Lung (tissue), 12 donors: ENCODE measurements around the gene OR13C8. TPM values are rescaled to one million over a fixed set of nuclear protein-coding genes. Genes with fewer than 3 reads are reported as not detected.

Source experiments
- ATAC-seq: fragments of 200-7000 bp; cut with Tn5 transposase; one replicate; pipeline ENCODE4 v1.9.1; 2020; ENCODE audit warnings: moderate number of reproducible peaks; ENCODE audit not compliant: insufficient read depth, low FRiP score
- DNase-seq, 3 donors: peaks; one replicate each; pipeline ENCODE4 v3.0.0-alpha.2; 2013 to 2017
- H3K27ac ChIP-seq, 2 donors: one replicate each; pipeline ENCODE4 v1.5.1; 2013; ENCODE audit warnings: mild to moderate bottlenecking in 2 of 2, moderate library complexity in 2 of 2, control low read depth in 1 of 2, inconsistent platforms in 1 of 2, low read depth in 1 of 2, low read length in 1 of 2
- H3K27me3 ChIP-seq, 3 donors: one replicate each; pipeline ENCODE4 v1.5.1; 2013; ENCODE audit warnings: low read length in 2 of 3; ENCODE audit not compliant: control insufficient read depth in 3 of 3, insufficient read depth in 3 of 3
- H3K36me3 ChIP-seq, 4 donors: one replicate each; pipeline ENCODE4 v1.5.1; 2013; ENCODE audit warnings: low read length in 4 of 4, mild to moderate bottlenecking in 1 of 4, moderate library complexity in 1 of 4; ENCODE audit not compliant: control insufficient read depth in 4 of 4, insufficient read depth in 4 of 4
- H3K4me1 ChIP-seq, 5 donors: one replicate each; pipeline ENCODE4 v1.5.1; 2013; ENCODE audit warnings: low read length in 5 of 5, mild to moderate bottlenecking in 2 of 5, moderate library complexity in 1 of 5; ENCODE audit not compliant: control insufficient read depth in 5 of 5, insufficient read depth in 5 of 5
- H3K4me3 ChIP-seq: one replicate; pipeline ENCODE4 v1.5.1; 2013; ENCODE audit warnings: mild to moderate bottlenecking, control low read depth, moderate library complexity
- H3K9ac ChIP-seq, 2 donors: one replicate each; pipeline ENCODE4 v1.5.1; 2013; ENCODE audit warnings: low read length in 2 of 2, control low read depth in 1 of 2; ENCODE audit not compliant: insufficient read depth in 1 of 2
- H3K9me3 ChIP-seq, 4 donors: one replicate each; pipeline ENCODE4 v1.5.1; 2013; ENCODE audit warnings: low read length in 3 of 4, mild to moderate bottlenecking in 1 of 4, moderate library complexity in 1 of 4; ENCODE audit not compliant: control insufficient read depth in 4 of 4, insufficient read depth in 3 of 4
- WGBS, 2 donors: extraction: QIAGEN DNeasy Blood & Tissue Kit; methylation state at CpG; one replicate each; pipeline ENCODE4 v1.1.7; 2013; 5-methylcytosine and 5-hydroxymethylcytosine counted together
- polyA plus RNA-seq, 2 donors: library from polyadenylated mRNA; stranded (reverse); fragments of 200-250 nt; gene quantifications; one replicate each; pipeline ENCODE4 v1.2.1, GENCODE V29; 2013
- total RNA-seq, 2 donors: library from RNA; depleted of rRNA in 1 of 2; stranded (reverse); fragments of >200 nt in 1 of 2; gene quantifications; one replicate each; pipeline ENCODE4 v1.2.1, GENCODE V29; 2014 to 2021
- TF ChIP-seq, protein P1 (sequence below): IDR thresholded peaks from 2 replicates; pipeline ENCODE4 v1.5.1; 2012; ENCODE audit warnings: mild to moderate bottlenecking; ENCODE audit errors: control extremely low read depth, extremely low read depth
- donor health status: control.
- donor health status: control.
- donor health status: Bipolar disorder and iron deficiency.
- donor health status: healthy.
- donor health status: DM: yes; HTN: yes; CAD: no.

OR13C8 gene
- total and polyA plus RNA-seq, 4 donors, result not detected

GRCh38 chr9:104556830-104557634, 11.9 kb upstream of the OR13C8 start:
- TF ChIP-seq, protein P1, sequence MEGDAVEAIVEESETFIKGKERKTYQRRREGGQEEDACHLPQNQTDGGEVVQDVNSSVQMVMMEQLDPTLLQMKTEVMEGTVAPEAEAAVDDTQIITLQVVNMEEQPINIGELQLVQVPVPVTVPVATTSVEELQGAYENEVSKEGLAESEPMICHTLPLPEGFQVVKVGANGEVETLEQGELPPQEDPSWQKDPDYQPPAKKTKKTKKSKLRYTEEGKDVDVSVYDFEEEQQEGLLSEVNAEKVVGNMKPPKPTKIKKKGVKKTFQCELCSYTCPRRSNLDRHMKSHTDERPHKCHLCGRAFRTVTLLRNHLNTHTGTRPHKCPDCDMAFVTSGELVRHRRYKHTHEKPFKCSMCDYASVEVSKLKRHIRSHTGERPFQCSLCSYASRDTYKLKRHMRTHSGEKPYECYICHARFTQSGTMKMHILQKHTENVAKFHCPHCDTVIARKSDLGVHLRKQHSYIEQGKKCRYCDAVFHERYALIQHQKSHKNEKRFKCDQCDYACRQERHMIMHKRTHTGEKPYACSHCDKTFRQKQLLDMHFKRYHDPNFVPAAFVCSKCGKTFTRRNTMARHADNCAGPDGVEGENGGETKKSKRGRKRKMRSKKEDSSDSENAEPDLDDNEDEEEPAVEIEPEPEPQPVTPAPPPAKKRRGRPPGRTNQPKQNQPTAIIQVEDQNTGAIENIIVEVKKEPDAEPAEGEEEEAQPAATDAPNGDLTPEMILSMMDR, result no peak
- Histone ChIP-seq H3K27ac (no peak overlapping the region), H3K36me3 (no peaks in the 10 kb centered on the region), H3K4me1 (no peaks in the 10 kb centered on the region), H3K27me3 (no peaks in the 10 kb centered on the region), H3K9me3 (peaks cover 0 to 5% (median 0%) of the 10 kb centered on the region in 4 donors), H3K9ac (no peak overlapping the region), H3K4me3 (no peak overlapping the region)
- ATAC-seq, result no peak
- DNase-seq, result no peak
- WGBS, 2 donors, result 84 to 91% methylated on average over 8 of the region's 8 CpGs

GRCh38 chr9:104564358-104564757, 4.6 kb upstream of the OR13C8 start:
- no peak overlapping the region for H3K27ac ChIP-seq
- no peaks in the 10 kb centered on the region for H3K4me1 ChIP-seq
- TF ChIP-seq, protein P1, result no peak
- 50 to 76% methylated on average over 1 of the region's 1 CpG for WGBS, 2 donors
- DNase-seq (no peak), ATAC-seq (no peak)
- no peak overlapping the region for H3K9ac ChIP-seq
- H3K9me3 ChIP-seq, result peaks cover 0 to under 1% (median 0%) of the 10 kb centered on the region in 4 donors
- H3K4me3 ChIP-seq, result no peak overlapping the region
- no peaks in the 10 kb centered on the region for H3K36me3 ChIP-seq
- H3K27me3 ChIP-seq, result no peaks in the 10 kb centered on the region

GRCh38 chr9:104572612-104573011, 3.6 kb downstream of the OR13C8 start:
- Histone ChIP-seq H3K27ac (no peak overlapping the region), H3K9ac (no peak overlapping the region), H3K27me3 (no peaks in the 10 kb centered on the region), H3K4me1 (no peaks in the 10 kb centered on the region), H3K4me3 (no peak overlapping the region), H3K36me3 (no peaks in the 10 kb centered on the region), H3K9me3 (peaks cover 0 to 4% (median under 1%) of the 10 kb centered on the region in 4 donors)
- WGBS, 2 donors, result 67 to 82% methylated on average over 1 of the region's 1 CpG
- TF ChIP-seq, protein P1, result no peak
- ATAC-seq (no peak), DNase-seq (no peak)
